Nucleus accumbens (tissue), 56 donors: ENCODE data around the gene CCDC63.
A peak's percentile ranks its signal among the peaks of the same experiment; 100 is the strongest.

Source experiments
- DNase-seq, 56 donors: peaks; one replicate each; lab custom pipeline; 2025; lab: John Stamatoyannopoulos, UW

CCDC63 gene

GRCh38 chr12:110846615-110847566 is at the start of gene CCDC63:
Gene CCDC63 (plus strand): TSS chr12:110846987. CDS start chr12:110852955, 5,968 bp downstream.
- peak in 18 of 56 donors; percentile 1 to 52 (median 9) for DNase-seq

DNA sequence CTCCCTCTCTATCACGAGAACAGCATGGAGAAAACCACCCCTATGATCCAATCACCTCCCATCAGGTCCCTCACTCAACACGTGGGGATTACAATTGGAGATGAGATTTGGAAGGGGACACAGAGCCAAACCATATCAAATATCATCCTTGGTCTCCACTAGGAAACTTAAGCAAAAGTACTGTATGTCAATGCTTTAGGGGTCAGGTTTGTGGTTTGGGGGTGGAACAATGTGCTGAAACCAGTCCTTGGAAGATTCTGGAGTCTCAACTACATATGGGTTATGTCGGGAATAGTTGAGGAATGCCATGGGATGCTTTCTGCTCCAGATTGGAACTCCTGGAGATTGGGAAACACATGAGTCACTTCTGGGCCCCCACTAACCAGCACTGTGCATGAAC is 48.3 kb upstream of the CCDC63 start:
- no peak for DNase-seq

- DNase-seq = no peak
Measured at GRCh38 chr12:110802489-110802888, 44.3 kb upstream of the CCDC63 start.

GRCh38 chr12:110804406-110804805 is 42.4 kb upstream of the CCDC63 start:
- no peak for DNase-seq

DNA sequence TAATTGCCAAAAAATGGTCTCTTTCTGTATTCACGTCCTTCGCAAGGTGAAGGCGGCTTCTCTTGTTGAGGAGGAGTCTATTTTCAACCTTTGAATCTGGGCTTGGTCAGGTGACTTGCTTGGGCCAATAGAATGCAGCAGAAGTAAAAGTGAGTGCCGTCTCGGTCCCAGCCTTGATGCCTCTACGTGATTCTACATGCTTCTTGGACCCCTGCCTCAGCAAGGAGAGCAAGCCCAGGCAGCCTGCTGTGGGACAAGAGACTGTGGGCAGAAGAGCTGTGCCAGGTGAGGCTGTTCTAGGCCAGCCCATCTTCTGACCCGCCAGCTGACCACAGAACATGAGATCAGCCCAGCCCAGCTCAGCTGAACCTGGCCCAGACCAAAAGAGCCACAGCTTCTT is 39.1 kb upstream of the CCDC63 start:
- DNase-seq = no peak

DNA sequence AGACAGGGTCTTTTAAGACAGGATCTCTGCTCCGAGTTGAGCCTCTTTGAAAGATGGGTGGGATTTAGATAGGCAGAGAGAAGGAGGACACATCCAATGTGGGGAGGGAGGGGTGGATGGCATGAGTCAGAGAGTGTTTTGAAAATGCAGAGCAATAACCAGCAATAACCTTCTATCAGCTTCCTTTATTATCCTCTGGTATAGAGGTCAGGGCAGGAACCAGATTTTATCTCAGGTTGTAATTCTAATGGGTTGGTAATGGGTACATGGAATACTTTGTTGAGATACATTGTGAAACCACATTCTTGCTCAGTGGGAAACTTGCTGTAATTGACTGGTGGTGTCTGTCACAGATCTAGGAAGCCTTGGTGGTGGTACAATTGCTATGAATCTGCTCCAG is 37.6 kb upstream of the CCDC63 start:
- DNase-seq = no peak

DNA sequence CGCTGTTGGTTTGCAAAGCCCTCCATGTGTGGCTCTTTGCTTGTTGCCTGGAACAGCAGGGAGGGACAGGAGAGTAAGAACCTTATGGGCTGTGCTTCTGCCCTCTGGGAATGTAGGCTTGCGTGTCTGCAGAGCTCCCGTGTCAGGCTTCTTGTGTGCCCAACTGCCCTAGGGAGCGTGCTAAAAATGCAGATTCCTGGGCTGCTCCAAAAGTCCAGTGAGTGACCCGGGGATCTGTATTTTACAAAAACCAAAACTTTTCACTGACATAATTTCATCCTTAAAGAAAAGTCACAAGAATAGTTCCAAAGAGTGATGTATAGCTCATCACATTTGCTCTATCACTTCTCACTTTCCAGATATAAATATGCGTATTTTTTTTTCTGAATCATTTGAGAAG is 34.8 kb upstream of the CCDC63 start:
- no peak for DNase-seq

GRCh38 chr12:110813285-110813684 is 33.5 kb upstream of the CCDC63 start:
- peak in 11 of 56 donors; percentile 2 to 18 (median 5) for DNase-seq

- no peak for DNase-seq
Measured at GRCh38 chr12:110813756-110814155, 33.0 kb upstream of the CCDC63 start.

GRCh38 chr12:110816248-110816647 is 30.5 kb upstream of the CCDC63 start:
- DNase-seq = no peak

DNA sequence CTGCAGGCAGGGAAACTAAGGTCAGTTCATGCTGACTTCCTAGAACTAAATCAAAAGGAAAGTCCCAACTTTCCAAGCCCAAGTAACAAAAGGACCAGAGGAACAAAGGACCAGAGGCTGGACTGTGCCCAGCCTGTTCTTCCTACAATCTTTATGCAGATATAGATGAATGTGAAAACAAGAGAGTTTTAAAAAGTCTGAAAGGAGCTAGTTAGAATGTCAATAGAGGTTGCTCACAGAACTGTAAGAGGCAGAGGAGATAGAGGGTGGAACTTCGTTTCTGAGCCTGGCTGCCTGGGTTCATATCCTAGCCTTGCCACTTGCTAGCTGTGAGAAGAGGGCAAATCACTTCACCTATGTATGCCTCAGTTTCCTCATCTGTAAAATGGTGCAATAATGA is 30.0 kb upstream of the CCDC63 start:
- no peak for DNase-seq

- no peak for DNase-seq
Measured at GRCh38 chr12:110818511-110818910, 28.3 kb upstream of the CCDC63 start.

GRCh38 chr12:110819150-110819549 is 27.6 kb upstream of the CCDC63 start:
- no peak for DNase-seq

DNA sequence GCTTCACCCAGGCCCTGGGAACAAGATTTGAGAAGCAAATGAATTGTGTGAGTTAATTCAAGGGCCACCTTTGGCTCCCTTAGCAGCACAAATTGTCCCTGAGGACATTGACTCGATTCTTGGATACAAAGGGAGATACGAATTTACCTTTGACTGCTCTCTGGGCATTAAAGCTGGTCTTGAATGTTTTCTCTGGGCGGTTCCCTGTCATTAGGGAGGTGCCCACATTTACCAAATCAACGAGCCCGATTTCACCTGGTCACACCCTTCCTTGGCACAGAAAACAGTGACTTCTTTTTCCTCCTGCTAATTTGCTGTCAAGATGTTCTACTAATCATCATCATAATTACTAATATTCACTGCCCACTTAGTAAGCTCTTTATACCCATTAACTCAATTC is 27.1 kb upstream of the CCDC63 start:
- no peak for DNase-seq

- no peak for DNase-seq
Measured at GRCh38 chr12:110821917-110822316, 24.9 kb upstream of the CCDC63 start.

GRCh38 chr12:110822821-110823415 is 23.9 kb upstream of the CCDC63 start:
- DNase-seq = no peak

GRCh38 chr12:110824342-110824741 is 22.4 kb upstream of the CCDC63 start:
- DNase-seq = no peak

DNA sequence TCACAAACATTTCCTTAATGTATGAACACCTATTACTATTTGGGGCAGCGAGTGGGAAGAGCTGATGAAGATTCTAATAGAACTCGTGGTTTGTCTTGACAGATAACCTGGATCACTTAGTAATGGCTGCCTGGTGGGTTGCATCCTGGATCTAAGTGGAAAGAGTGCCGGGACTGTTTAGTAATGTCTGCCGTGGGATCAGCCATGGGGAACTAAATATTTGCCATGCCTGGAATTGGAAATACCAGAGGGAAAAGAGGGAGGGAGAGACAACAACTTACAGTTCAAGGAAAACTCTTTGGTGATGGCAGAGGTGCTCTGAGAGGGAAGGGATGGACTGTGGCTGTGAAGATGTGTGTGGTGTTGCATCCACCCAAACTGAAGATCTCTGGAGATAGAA is 21.3 kb upstream of the CCDC63 start:
- no peak for DNase-seq

- peak in 54 of 56 donors; percentile 4 to 92 (median 69) for DNase-seq
Measured at GRCh38 chr12:110826592-110827200, 20.1 kb upstream of the CCDC63 start.

- DNase-seq = no peak
Measured at GRCh38 chr12:110829308-110829707, 17.5 kb upstream of the CCDC63 start.

DNA sequence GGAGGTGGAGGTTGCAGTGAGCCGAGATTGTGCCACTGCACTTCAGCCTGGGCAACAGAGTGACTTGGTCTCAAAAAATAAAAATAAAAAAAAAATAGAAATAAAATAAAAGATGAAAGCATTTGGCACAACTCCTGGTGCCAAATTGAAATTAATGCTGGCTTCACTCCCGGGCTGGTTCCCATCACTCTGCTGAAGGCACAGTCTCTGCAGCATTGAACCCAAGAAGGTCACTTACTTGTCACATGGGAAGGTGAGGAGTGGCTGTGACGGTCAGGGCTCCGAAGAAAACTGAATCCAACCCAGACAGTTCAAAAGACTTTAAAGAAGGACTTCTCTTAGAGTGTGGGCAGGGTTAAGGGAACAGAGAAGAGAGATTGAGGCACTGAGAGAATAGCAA is 10.5 kb upstream of the CCDC63 start:
- peak in 1 of 56 donors; percentile 4 for DNase-seq
